NCI-H2107 treated with DMSO at 0.1 percent for 48 hours (cell line): ENCODE results near the gene SLC12A4.
"Not testable (repeated sequence)": the region's sequence is repeated elsewhere in the genome, so short reads cannot be mapped to it uniquely, and the experiment has no call there.

Experiments used
- DNase-seq: peaks from one replicate; lab custom pipeline; 2025; ENCODE audit not compliant: unreplicated experiment; lab: John Stamatoyannopoulos, UW

Gene SLC12A4

GRCh38 chr16:67988675-67989074 is 20.2 kb upstream of the SLC12A4 start:
- no peak for DNase-seq

GRCh38 chr16:67987460-67988160 is 19.2 kb upstream of the SLC12A4 start:
- DNase-seq, result no peak

GRCh38 chr16:67986949-67987348 is 18.5 kb upstream of the SLC12A4 start:
- no peak for DNase-seq

GRCh38 chr16:67982011-67982696 is 13.7 kb upstream of the SLC12A4 start:
- no peak for DNase-seq

GRCh38 chr16:67979955-67980678 is 11.7 kb upstream of the SLC12A4 start, which contains the start of gene DPEP3:
TSS of gene DPEP3 (minus strand) at chr16:67980499. CDS start at chr16:67980380, 119 bp downstream.
- DNase-seq, result no peak

GRCh38 chr16:67977469-67978227 is 9.2 kb upstream of the SLC12A4 start:
- no peak for DNase-seq

- no peak for DNase-seq
These were observed 8.6 kb upstream of the SLC12A4 start for GRCh38 chr16:67977005-67977404.

- DNase-seq, result no peak
These were observed 7.8 kb upstream of the SLC12A4 start for GRCh38 chr16:67976205-67976604.

- no peak for DNase-seq
These were observed 7.1 kb upstream of the SLC12A4 start for GRCh38 chr16:67975321-67976105.

- not testable (repeated sequence) for DNase-seq
These were observed 3.8 kb upstream of the SLC12A4 start for GRCh38 chr16:67972285-67972684.

GRCh38 chr16:67971111-67971510 is 2.7 kb upstream of the SLC12A4 start:
- DNase-seq, result no peak

- DNase-seq, result no peak
These were observed 1.0 kb upstream of the SLC12A4 start for GRCh38 chr16:67969254-67970039.

GRCh38 chr16:67967958-67968399 is 458 bp downstream of the SLC12A4 start:
- no peak for DNase-seq

GRCh38 chr16:67967183-67967957 is 1.1 kb downstream of the SLC12A4 start:
- DNase-seq, result no peak

- DNase-seq, result no peak
These were observed 1.8 kb downstream of the SLC12A4 start for GRCh38 chr16:67966549-67967182.

- no peak for DNase-seq
These were observed 2.5 kb downstream of the SLC12A4 start for GRCh38 chr16:67965668-67966548.

GRCh38 chr16:67964477-67965131 is 3.8 kb downstream of the SLC12A4 start:
- no peak for DNase-seq
